Colon (tissue), 2 donors: ENCODE results near the gene MBOAT1.
"Not testable (repeated sequence)": the region's sequence is repeated elsewhere in the genome, so short reads cannot be mapped to it uniquely, and the experiment has no call there.

Experiments
- FAIRE-seq: peaks from 2 replicates; lab custom pipeline; 2012; peaks lifted over from hg19 to GRCh38; lab: Jason Lieb, UNC
- donor health status: control.
- donor health status: control.

Gene MBOAT1

DNA sequence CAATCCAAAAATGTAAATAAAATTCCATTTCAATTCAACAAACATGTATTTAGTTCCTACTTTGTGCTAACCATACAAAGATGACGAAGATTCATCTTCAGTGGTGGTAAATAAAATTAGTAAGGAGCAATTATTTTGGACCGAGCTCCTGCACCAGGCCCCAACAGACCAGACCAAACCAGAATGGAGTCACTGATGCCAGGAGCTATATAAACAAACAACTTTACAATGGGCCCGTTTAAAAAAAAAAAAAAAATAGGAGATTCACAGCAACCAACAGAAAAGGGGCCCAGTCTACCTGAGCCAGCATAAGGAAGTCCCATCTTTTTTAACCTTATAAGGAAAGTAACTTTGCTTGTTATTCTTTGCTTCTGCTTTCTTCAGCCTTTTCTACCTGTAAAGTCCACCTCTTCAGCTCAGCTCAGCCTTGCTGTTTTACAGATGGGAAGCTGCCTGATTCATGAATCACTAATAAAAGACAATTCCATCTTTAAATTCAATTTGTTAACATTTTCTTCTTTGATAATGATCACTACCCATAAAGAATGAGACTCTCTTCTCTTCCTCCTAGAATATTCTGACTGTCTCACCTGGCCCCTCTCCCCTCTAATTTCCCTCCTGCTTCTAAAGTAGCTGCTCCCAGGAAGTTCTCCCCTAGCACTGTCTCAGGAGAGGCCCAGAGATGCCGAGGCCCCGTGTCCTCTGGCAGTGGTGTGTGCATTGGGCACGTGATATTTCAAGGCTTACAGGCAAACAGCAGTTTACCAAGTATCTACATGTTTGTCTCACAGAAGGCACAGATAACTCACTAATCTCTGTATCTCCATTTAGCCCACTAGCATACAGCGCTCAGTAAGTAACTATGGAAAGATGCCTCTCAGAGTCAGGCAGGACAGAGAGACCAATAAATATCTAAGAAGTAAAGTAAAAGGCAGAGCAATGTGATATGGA, 8.4 kb downstream of the MBOAT1 start:
- no peak for FAIRE-seq

DNA sequence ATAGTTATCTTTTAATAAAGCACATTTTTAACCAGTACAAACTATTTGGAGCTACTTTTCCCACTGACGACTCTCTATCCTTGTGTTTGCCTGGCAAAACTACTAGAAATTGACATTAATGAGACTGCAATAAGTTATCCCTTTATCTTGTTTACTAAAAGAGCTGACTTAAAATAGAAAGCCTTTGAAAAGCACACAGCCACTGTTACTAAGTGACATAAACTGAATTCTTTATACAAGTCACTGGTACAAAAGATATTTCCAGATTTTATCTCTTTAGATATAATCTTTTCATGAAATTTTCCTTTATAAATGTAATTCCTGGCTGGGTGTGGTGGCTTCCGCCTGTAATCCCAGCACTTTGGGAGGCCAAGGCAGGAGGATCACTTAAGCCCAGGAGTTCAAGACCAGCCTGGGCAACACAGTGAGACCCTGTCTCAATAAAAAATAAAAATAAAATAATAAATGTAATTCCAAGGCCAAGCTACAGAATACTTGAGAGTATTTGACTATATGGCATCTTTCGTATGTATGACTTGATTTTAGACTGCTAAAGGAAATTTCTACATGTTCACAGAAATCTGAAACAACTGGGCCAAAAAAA, 9.5 kb downstream of the MBOAT1 start:
- FAIRE-seq, result no peak

GRCh38 chr6:20202324-20202658, 10.0 kb downstream of the MBOAT1 start:
- FAIRE-seq, result peak; percentile 18

- FAIRE-seq, result no peak
Measured at GRCh38 chr6:20200761-20201630, 11.3 kb downstream of the MBOAT1 start.

DNA sequence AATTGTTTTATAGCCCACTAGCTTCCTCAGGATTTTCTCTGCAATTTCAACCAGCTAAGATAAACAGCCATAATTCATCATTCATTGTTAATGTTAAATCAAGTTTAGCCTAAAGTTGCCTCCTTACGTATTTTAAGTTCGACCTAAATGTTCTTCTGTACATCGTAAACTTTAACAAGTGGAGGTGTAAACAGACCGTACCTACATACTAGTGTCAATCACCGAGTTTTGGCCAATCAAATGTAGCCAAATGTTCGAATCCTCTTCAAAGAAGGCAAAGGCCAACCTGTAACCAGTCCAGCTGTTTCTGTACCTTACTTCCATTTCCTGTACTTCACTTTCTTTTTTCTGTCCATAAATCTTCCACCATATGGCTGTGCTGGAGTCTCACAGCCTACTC, 13.5 kb downstream of the MBOAT1 start:
- peak; percentile 97 for FAIRE-seq

- FAIRE-seq, result no peak
Measured at GRCh38 chr6:20198156-20198774, 14.0 kb downstream of the MBOAT1 start.

GRCh38 chr6:20197251-20197650, 15.0 kb downstream of the MBOAT1 start:
- FAIRE-seq, result no peak

DNA sequence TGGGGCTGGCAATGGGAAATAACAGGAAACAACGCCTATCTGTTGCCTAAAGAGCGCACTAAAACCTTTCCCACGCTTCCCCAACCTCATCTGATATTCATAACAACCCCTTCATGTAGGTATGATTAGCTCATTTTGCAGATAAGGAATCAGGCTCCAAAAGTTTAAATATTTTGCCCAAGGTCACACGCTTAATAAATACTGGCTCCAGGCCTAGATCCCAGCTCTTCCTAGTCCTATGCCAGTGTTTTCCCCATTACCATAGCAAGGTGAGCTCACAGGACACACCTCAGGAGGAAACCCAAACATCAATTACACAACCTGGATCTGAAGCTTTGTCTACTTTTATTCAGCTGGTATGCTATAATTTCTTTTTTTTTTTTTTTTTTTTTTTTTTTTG, 19.6 kb downstream of the MBOAT1 start:
- no peak for FAIRE-seq

GRCh38 chr6:20191992-20192391, 20.3 kb downstream of the MBOAT1 start:
- no peak for FAIRE-seq

DNA sequence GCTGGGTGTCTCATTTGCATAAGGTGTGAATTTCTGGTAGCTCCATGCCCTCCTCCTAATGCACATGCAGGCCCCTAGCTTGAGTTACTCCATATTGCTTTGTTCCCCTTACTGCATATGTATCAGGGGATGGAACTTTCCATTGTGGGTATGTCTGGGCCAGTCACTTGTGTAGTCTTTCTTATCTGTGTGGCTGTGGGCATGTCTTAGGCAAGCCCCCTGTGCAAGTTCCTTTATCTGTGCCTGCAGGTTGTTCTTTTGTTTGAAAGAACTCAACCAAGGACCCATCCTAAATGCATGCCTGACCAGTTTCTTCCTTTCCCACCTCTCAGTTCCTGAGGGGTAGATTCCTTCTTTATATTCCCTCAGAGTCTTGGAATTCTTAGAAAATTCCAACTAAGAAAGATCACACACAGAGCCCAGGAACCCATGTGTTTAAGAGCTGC, 23.6 kb downstream of the MBOAT1 start:
- FAIRE-seq, result no peak

GRCh38 chr6:20186981-20187380, 25.3 kb downstream of the MBOAT1 start:
- no peak for FAIRE-seq

GRCh38 chr6:20183706-20184105, 28.6 kb downstream of the MBOAT1 start:
- no peak for FAIRE-seq

- FAIRE-seq, result no peak
Measured at GRCh38 chr6:20182926-20183521, 29.2 kb downstream of the MBOAT1 start.

- FAIRE-seq, result no peak
Measured at GRCh38 chr6:20182069-20182468, 30.2 kb downstream of the MBOAT1 start.

GRCh38 chr6:20180935-20181334, 31.3 kb downstream of the MBOAT1 start:
- FAIRE-seq, result no peak

DNA sequence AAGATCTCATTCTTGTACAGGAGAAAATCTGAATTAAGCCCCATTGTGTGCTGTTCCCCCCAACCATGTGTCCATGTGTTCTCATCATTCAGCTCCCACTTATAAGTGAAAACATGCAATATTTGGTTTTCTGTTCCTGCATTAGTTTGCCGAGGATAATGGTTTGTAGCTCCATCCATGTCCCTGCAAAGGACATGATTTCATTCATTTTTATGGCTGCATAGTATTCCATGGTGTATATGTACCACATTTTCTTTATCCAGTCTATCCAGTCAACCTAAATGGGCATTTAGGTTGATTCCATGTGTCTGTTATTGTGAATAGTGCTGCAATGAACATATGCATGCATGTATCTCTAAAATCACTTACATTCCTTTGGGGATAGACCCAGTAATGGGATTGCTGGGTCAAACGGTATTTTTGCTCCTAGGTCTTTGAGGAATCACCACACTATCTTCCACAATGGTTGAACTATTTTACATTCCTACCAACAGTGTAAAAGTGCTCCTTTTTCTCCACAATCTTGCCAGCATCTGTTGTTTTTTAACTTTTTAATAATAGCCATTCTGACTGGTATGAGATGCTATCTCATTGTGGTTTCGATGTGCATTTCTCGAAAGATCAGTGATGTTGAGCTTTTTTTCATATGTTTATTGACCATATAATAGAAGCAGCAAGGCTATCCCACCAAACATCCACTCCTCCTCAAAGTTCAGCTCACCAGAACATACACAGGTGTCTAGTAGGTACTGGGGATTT, 32.8 kb downstream of the MBOAT1 start:
- FAIRE-seq, result not testable (repeated sequence)

- no peak for FAIRE-seq
Measured at GRCh38 chr6:20178327-20178726, 33.9 kb downstream of the MBOAT1 start.

GRCh38 chr6:20175810-20176410, 36.4 kb downstream of the MBOAT1 start:
- no peak for FAIRE-seq

DNA sequence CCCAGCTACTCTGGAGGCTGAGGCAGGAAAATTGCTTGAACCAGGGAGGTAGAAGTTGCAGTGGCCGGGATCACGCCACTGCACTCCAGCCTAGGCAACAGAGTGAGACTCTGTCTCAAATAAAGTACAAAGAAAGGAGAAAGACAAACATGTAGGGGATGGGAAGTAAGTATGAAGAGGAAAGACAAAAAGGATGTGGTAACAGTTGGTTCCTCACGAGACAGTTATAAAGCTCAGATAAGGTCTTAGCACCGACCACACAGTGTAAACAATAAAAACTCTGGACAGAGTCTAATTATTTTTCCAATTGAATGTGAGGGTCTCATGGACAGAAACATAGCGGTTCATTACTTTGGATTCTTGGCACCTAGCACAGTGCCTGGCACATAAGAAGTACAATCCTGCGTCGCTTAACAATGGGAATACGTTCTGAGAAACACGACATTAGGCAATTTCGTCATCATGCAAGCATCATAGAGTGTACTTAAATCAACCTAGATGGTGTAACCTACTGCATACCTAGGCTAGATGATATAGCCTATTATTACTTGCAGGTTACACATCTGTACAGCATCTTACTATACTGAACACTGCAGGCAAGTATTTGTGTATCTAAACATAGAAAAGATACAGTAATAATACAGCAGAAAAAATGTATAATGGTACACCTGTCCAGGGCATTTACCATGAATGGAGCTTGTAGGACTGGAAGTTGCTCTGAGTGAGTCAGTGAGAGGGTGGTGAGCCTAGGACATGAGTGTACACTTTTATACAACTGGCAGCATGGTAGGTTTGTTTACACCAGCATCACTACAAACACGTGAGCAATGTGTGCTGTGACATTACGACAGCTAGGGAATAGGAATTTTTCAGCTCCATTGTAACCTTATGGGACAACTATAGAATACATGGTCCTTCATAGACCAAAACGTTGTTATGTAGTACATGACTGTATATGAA, 38.2 kb downstream of the MBOAT1 start:
- no peak for FAIRE-seq
